Smooth muscle cell (in vitro differentiated cells): ENCODE measurements around the gene NR5A2. TPM values are rescaled to one million over a fixed set of nuclear protein-coding genes. Genes with fewer than 3 reads are reported as not detected.
A peak's percentile ranks its signal among the peaks of the same experiment; 100 is the strongest.

Experiments
- DNase-seq: peaks from one replicate; lab custom pipeline; 2025; ENCODE audit not compliant: unreplicated experiment; lab: John Stamatoyannopoulos, UW
- H2AFZ ChIP-seq: fragments of 200-600 bp; sonication (generic); 2 replicates; pipeline ENCODE4 v1.6.0; 2016; ENCODE audit warnings: antibody characterized with exemption, low read depth, mild to moderate bottlenecking
- H3F3A ChIP-seq: fragments of 200-600 bp; sonication (generic); 2 replicates; pipeline ENCODE4 v1.6.0; 2017; ENCODE audit warnings: antibody characterized with exemption, low read depth
- H3K27ac ChIP-seq: fragments of 200-600 bp; sonication (generic); 2 replicates; pipeline ENCODE4 v1.5.1; 2016; ENCODE audit warnings: low read depth, mild to moderate bottlenecking
- H3K27me3 ChIP-seq: fragments of 200-600 bp; sonication (generic); 2 replicates; pipeline ENCODE4 v1.6.1; 2016; ENCODE audit warnings: low read depth, mild to moderate bottlenecking
- H3K36me3 ChIP-seq: fragments of 200-600 bp; sonication (generic); 2 replicates; pipeline ENCODE4 v1.5.1; 2016; ENCODE audit warnings: low read depth
- H3K4me1 ChIP-seq: fragments of 200-600 bp; sonication (generic); 2 replicates; pipeline ENCODE4 v1.5.1; 2016; ENCODE audit warnings: low read depth
- H3K4me2 ChIP-seq: fragments of 200-600 bp; sonication (generic); 2 replicates; pipeline ENCODE4 v1.6.0; 2016; ENCODE audit warnings: mild to moderate bottlenecking
- H3K4me3 ChIP-seq: fragments of 200-600 bp; sonication (generic); 2 replicates; pipeline ENCODE4 v1.5.1; 2016; ENCODE audit warnings: mild to moderate bottlenecking
- H3K79me2 ChIP-seq: fragments of 200-600 bp; sonication (generic); 2 replicates; pipeline ENCODE4 v1.6.0; 2016; ENCODE audit warnings: low read depth, mild to moderate bottlenecking
- H3K9ac ChIP-seq: fragments of 200-600 bp; sonication (generic); 2 replicates; pipeline ENCODE4 v1.6.0; 2016; ENCODE audit warnings: low read depth
- H3K9me3 ChIP-seq: fragments of 200-600 bp; sonication (generic); replicated peaks from 2 replicates; pipeline ENCODE4 v1.5.1; 2016; ENCODE audit warnings: low read depth
- H4K20me1 ChIP-seq: fragments of 200-600 bp; sonication (generic); 2 replicates; pipeline ENCODE4 v1.6.0; 2016; ENCODE audit warnings: low read depth
- WGBS: methylation state at CpG from one replicate; pipeline ENCODE4 v1.1.7; 2016; ENCODE audit warnings: low lambda C conversion rate; 5-methylcytosine and 5-hydroxymethylcytosine counted together
- polyA plus RNA-seq: library from polyadenylated mRNA; unstranded; fragments of >200 nt; fragmentation: Nextera tagmentation; extraction: Ambion mirVana; gene quantifications from 2 replicates; pipeline ENCODE4 v1.2.1, GENCODE V29; 2016
- total RNA-seq: library from RNA; depleted of rRNA; stranded (reverse); fragments of >200 nt; gene quantifications from 2 replicates; pipeline ENCODE4 v1.2.3, GENCODE V29; 2014
- TF ChIP-seq, protein P1 (sequence below): fragments of 200-600 bp; sonication (generic); IDR thresholded peaks from 2 replicates; pipeline ENCODE4 v1.5.1; 2017; ENCODE audit warnings: borderline replicate concordance, mild to moderate bottlenecking, antibody characterized with exemption; ENCODE audit not compliant: insufficient read depth, poor library complexity, severe bottlenecking

NR5A2 gene
- total and polyA plus RNA-seq, 2 experiments from 2014 or later: 0.14 to 0.22 TPM

DNA sequence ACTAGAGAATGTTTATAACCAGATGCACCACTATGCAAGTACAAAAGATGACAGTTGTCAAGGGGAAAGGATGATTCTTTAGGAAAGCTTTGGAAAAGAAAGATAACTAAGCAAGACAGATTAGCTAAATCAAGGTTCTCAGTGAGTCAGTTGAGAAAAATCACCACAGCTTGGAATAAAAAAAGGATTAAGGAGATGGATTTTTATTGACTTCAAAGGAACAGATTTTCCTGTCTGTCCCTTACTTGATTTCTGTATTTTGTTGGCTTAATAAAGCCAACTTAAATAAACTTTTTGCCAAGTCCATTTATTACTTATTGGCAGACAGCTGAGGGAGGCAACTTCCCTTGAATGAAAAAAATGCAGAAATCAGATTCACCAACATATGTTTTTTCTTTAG is 93.9 kb downstream of the NR5A2 start:
- H3K9me3 ChIP-seq: no peaks in the 10 kb centered on the region
- no peak for DNase-seq
- H3K27ac ChIP-seq: peak overlapping the region; percentile 1
- H4K20me1 ChIP-seq: no peaks in the 10 kb centered on the region
- H2AFZ ChIP-seq: no peak overlapping the region
- TF ChIP-seq, protein P1, sequence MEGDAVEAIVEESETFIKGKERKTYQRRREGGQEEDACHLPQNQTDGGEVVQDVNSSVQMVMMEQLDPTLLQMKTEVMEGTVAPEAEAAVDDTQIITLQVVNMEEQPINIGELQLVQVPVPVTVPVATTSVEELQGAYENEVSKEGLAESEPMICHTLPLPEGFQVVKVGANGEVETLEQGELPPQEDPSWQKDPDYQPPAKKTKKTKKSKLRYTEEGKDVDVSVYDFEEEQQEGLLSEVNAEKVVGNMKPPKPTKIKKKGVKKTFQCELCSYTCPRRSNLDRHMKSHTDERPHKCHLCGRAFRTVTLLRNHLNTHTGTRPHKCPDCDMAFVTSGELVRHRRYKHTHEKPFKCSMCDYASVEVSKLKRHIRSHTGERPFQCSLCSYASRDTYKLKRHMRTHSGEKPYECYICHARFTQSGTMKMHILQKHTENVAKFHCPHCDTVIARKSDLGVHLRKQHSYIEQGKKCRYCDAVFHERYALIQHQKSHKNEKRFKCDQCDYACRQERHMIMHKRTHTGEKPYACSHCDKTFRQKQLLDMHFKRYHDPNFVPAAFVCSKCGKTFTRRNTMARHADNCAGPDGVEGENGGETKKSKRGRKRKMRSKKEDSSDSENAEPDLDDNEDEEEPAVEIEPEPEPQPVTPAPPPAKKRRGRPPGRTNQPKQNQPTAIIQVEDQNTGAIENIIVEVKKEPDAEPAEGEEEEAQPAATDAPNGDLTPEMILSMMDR: no peak
- H3K36me3 ChIP-seq: no peaks in the 10 kb centered on the region
- no peaks in the 10 kb centered on the region for H3K27me3 ChIP-seq
- H3K4me2 ChIP-seq: peak overlapping the region; percentile 37
- no peaks in the 10 kb centered on the region for H3K79me2 ChIP-seq
- H3K9ac ChIP-seq: no peak overlapping the region
- H3K4me3 ChIP-seq: no peak overlapping the region
- no peaks in the 10 kb centered on the region for H3F3A ChIP-seq
- H3K4me1 ChIP-seq: no peaks in the 10 kb centered on the region

DNA sequence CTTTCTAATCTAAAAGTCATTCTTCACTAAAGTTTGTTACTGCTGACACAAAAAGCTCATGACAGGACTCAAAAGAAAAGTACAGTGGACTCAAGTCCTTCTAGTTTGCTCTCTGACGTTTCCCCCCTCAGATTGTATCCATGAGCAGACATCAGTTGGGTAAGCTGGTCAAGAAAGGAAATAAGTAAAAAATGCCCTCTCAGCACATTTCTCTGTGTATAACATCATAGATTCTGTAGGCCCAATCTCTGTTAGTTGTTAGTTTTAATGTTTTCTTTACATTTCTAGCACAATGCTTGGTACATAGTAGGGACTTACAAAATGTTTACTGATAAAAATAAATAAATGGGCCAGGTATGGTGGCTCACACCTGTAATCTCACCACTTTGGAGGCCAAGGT is 96.8 kb downstream of the NR5A2 start:
- no peaks in the 10 kb centered on the region for H3K79me2 ChIP-seq
- no peaks in the 10 kb centered on the region for H3K36me3 ChIP-seq
- no peak for DNase-seq
- H3K4me1 ChIP-seq: no peaks in the 10 kb centered on the region
- no peaks in the 10 kb centered on the region for H4K20me1 ChIP-seq
- H3K4me3 ChIP-seq: no peak overlapping the region
- H3F3A ChIP-seq: no peaks in the 10 kb centered on the region
- no peak overlapping the region for H2AFZ ChIP-seq
- no peak overlapping the region for H3K9ac ChIP-seq
- no peak overlapping the region for H3K4me2 ChIP-seq
- H3K27me3 ChIP-seq: no peaks in the 10 kb centered on the region
- TF ChIP-seq, protein P1: no peak
- H3K27ac ChIP-seq: no peak overlapping the region
- H3K9me3 ChIP-seq: no peaks in the 10 kb centered on the region
- WGBS: 77% methylated on average over 1 of the region's 1 CpG

DNA sequence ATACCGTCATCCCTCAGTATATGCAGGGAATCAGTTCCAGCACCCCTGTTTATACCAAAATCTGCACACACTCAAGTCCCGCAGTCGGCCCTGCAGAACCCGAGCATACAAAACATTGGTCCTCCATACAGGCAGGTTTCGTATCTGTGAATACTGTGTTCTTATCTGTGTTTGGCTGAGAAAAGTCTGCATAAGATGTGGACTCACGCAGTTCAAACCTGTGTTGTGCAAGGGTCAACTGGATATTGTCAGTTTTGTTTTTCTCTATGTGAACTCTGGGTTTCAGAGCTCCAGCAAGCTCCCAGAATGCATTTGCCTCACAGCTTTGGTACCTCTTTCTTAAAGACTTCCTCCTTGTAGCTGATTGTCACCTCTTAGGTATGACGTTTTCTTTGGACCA is 100.6 kb downstream of the NR5A2 start:
- H3K27me3 ChIP-seq: no peaks in the 10 kb centered on the region
- no peak overlapping the region for H3K27ac ChIP-seq
- H2AFZ ChIP-seq: no peak overlapping the region
- no peaks in the 10 kb centered on the region for H4K20me1 ChIP-seq
- H3K9ac ChIP-seq: no peak overlapping the region
- H3K4me3 ChIP-seq: no peak overlapping the region
- H3K9me3 ChIP-seq: no peaks in the 10 kb centered on the region
- TF ChIP-seq, protein P1: no peak
- H3K36me3 ChIP-seq: no peaks in the 10 kb centered on the region
- 94% methylated on average over 7 of the region's 7 CpGs for WGBS
- H3K4me1 ChIP-seq: no peaks in the 10 kb centered on the region
- DNase-seq: no peak
- H3K4me2 ChIP-seq: no peak overlapping the region
- H3K79me2 ChIP-seq: no peaks in the 10 kb centered on the region
- H3F3A ChIP-seq: no peaks in the 10 kb centered on the region
